ENCODE measurements around the gene VSIR.

- no peak for TF ChIP-seq POLR2A (IDR thresholded peaks at IDR 0.05; ENCODE audit: low read depth, low read length)
- TF ChIP-seq POLR2AphosphoS5 (IDR thresholded peaks at IDR 0.05; ENCODE audit: low read depth, low read length): no peak
- no peak for TF ChIP-seq TAF1 (IDR thresholded peaks at IDR 0.05; ENCODE audit: low read depth, low read length)
- TF ChIP-seq POU2F2 (IDR thresholded peaks at IDR 0.05; ENCODE audit: low read depth, low read length): no peak
These were observed 67.7 kb downstream of the VSIR start for GRCh38 chr10:71705582-71705981.
